HEK293 (cell line): ENCODE results near the gene PTH2.
A peak's percentile ranks its signal among the peaks of the same experiment; 100 is the strongest.

Experiments
- CTCF ChIA-PET: fragments of 350-600 bp; formaldehyde crosslinking; extraction: SDS; loops from one replicate; lab custom pipeline; 2021; ENCODE audit warnings: antibody characterized with exemption; lab: Yijun Ruan, JAX
- POLR2A ChIA-PET: fragments of 300-600 bp; formaldehyde crosslinking; extraction: SDS; loops from one replicate; lab custom pipeline; 2020; ENCODE audit warnings: antibody characterized with exemption, inconsistent platforms; lab: Yijun Ruan, JAX
- H3K27ac ChIP-seq: fragments of 200-500 bp; sonication (Bioruptor generic); 2 replicates; pipeline ENCODE4 v1.5.1; 2014; ENCODE audit warnings: low read depth, low read length, control low read depth, inconsistent platforms; ENCODE audit errors: extremely low read depth
- H3K36me3 ChIP-seq, 2 experiments: fragments of 200-500 bp in 1 of 2; sonication (Bioruptor generic) in 1 of 2; 1 replicate in 1 of 2; 2 replicates in 1 of 2; pipeline ENCODE4 v1.5.1; 2014 to 2017; ENCODE audit warnings: inconsistent platforms in 2 of 2, low read length in 2 of 2; ENCODE audit not compliant: control insufficient read depth in 2 of 2, insufficient read depth in 1 of 2
- H3K4me1 ChIP-seq: fragments of 200-500 bp; sonication (Bioruptor generic); 2 replicates; pipeline ENCODE4 v1.5.1; 2014; ENCODE audit warnings: mild to moderate bottlenecking, low read length, inconsistent platforms; ENCODE audit not compliant: control insufficient read depth, insufficient read depth
- H3K4me3 ChIP-seq: 2 replicates; pipeline ENCODE4 v1.5.1; 2011; ENCODE audit warnings: low read depth, mild to moderate bottlenecking, control low read depth, low read length, moderate library complexity
- H3K9me3 ChIP-seq: fragments of 200-500 bp; sonication (Bioruptor generic); 2 replicates; pipeline ENCODE4 v1.5.1; 2014; ENCODE audit warnings: low read depth, low read length, inconsistent platforms; ENCODE audit not compliant: control insufficient read depth, insufficient read depth
- FEZF1 ChIP-seq: fragments of 450-650 bp; formaldehyde crosslinking; IDR thresholded peaks from 2 replicates; pipeline ENCODE4 v1.5.1; 2016; ENCODE audit warnings: missing biosample characterization, missing genetic modification characterization
- KLF16 ChIP-seq: fragments of 450-650 bp; formaldehyde crosslinking; IDR thresholded peaks from 2 replicates; pipeline ENCODE4 v1.5.1; 2017; ENCODE audit warnings: missing biosample characterization, missing genetic modification characterization
- KLF9 ChIP-seq: fragments of 450-650 bp; formaldehyde crosslinking; IDR thresholded peaks from 2 replicates; pipeline ENCODE4 v1.5.1; 2016; ENCODE audit warnings: missing biosample characterization, missing genetic modification characterization, low read depth
- MZF1 ChIP-seq: fragments of 450-650 bp; formaldehyde crosslinking; IDR thresholded peaks from 2 replicates; pipeline ENCODE4 v1.5.1; 2017; ENCODE audit warnings: missing biosample characterization, missing genetic modification characterization, borderline replicate concordance
- ZBTB20 ChIP-seq: fragments of 450-650 bp; formaldehyde crosslinking; IDR thresholded peaks from 2 replicates; pipeline ENCODE4 v1.5.1; 2016; ENCODE audit warnings: missing biosample characterization, missing genetic modification characterization
- ZNF132 ChIP-seq: fragments of 450-650 bp; formaldehyde crosslinking; IDR thresholded peaks from 2 replicates; pipeline ENCODE4 v1.5.1; 2017; ENCODE audit warnings: missing biosample characterization, missing genetic modification characterization, borderline replicate concordance
- ZNF292 ChIP-seq: fragments of 450-650 bp; formaldehyde crosslinking; IDR thresholded peaks from 2 replicates; pipeline ENCODE4 v1.5.1; 2016; ENCODE audit warnings: low read depth, missing biosample characterization, missing genetic modification characterization, borderline replicate concordance
- ZNF341 ChIP-seq: fragments of 450-650 bp; formaldehyde crosslinking; IDR thresholded peaks from 2 replicates; pipeline ENCODE4; 2016; ENCODE audit warnings: low read depth, missing biosample characterization, missing genetic modification characterization
- ZNF660 ChIP-seq: fragments of 450-650 bp; IDR thresholded peaks from 2 replicates; pipeline ENCODE4 v1.5.1; 2018; ENCODE audit warnings: missing biosample characterization, mild to moderate bottlenecking, missing genetic modification characterization
- ZNF791 ChIP-seq: fragments of 450-650 bp; formaldehyde crosslinking; IDR thresholded peaks from 2 replicates; pipeline ENCODE4 v1.5.1; 2016; ENCODE audit warnings: missing biosample characterization, missing genetic modification characterization
- TF ChIP-seq, protein P1 (sequence below): fragments of 450-650 bp; formaldehyde crosslinking; conservative IDR thresholded peaks from 2 replicates; pipeline ENCODE4 v1.5.1; 2016; ENCODE audit warnings: low read depth, missing biosample characterization, missing genetic modification characterization
- TF ChIP-seq, protein P2 (sequence below): fragments of 450-650 bp; IDR thresholded peaks from 2 replicates; pipeline ENCODE4 v1.5.1; 2018; ENCODE audit warnings: missing biosample characterization, missing genetic modification characterization
- TF ChIP-seq, protein P3 (sequence below): fragments of 450-650 bp; formaldehyde crosslinking; IDR thresholded peaks from 2 replicates; pipeline ENCODE4 v1.5.1; 2016; ENCODE audit warnings: missing biosample characterization, missing genetic modification characterization
- TF ChIP-seq, protein P4 (sequence below): fragments of 450-650 bp; formaldehyde crosslinking; IDR thresholded peaks from 2 replicates; pipeline ENCODE4 v1.5.1; 2016; ENCODE audit warnings: missing biosample characterization, missing genetic modification characterization
- TF ChIP-seq, protein P5 (sequence below): fragments of 450-650 bp; formaldehyde crosslinking; IDR thresholded peaks from 2 replicates; pipeline ENCODE4 v1.5.1; 2016; ENCODE audit warnings: missing biosample characterization, missing genetic modification characterization, low read depth
- TF ChIP-seq, protein P6 (sequence below): fragments of 450-650 bp; formaldehyde crosslinking; IDR thresholded peaks from 2 replicates; pipeline ENCODE4 v1.5.1; 2017; ENCODE audit warnings: missing biosample characterization, missing genetic modification characterization
- TF ChIP-seq, protein P7 (sequence below): fragments of 450-650 bp; formaldehyde crosslinking; IDR thresholded peaks from 2 replicates; pipeline ENCODE4 v1.5.1; 2016; ENCODE audit warnings: missing biosample characterization, missing genetic modification characterization

Gene PTH2

DNA sequence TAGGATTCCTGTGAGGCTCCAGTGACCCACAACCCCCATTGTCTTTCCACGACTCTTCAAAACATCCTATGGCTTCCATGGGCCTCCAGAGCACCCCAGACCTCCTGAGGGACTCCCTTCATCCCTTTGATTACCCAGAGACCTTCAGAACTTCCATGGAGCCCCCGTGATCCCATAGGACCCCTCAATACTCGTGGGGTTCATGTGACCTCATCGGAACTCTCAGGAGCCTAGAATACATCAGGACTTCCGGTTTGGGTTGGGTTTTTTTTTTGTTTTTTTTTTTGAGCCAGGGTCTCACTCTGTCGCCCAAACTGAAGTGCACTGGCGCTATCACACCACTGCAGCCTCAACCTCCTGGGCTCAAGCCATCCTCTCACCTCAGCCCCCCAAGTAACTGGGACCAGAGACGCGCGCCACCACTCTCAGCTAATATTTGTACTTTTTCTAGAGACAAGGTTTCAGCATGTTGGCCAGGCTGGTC is 30.6 kb upstream of the PTH2 start (continued):
- TF ChIP-seq, protein P1, sequence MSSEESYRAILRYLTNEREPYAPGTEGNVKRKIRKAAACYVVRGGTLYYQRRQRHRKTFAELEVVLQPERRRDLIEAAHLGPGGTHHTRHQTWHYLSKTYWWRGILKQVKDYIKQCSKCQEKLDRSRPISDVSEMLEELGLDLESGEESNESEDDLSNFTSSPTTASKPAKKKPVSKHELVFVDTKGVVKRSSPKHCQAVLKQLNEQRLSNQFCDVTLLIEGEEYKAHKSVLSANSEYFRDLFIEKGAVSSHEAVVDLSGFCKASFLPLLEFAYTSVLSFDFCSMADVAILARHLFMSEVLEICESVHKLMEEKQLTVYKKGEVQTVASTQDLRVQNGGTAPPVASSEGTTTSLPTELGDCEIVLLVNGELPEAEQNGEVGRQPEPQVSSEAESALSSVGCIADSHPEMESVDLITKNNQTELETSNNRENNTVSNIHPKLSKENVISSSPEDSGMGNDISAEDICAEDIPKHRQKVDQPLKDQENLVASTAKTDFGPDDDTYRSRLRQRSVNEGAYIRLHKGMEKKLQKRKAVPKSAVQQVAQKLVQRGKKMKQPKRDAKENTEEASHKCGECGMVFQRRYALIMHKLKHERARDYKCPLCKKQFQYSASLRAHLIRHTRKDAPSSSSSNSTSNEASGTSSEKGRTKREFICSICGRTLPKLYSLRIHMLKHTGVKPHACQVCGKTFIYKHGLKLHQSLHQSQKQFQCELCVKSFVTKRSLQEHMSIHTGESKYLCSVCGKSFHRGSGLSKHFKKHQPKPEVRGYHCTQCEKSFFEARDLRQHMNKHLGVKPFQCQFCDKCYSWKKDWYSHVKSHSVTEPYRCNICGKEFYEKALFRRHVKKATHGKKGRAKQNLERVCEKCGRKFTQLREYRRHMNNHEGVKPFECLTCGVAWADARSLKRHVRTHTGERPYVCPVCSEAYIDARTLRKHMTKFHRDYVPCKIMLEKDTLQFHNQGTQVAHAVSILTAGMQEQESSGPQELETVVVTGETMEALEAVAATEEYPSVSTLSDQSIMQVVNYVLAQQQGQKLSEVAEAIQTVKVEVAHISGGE: no peak
- TF ChIP-seq ZBTB20 (tag by site-specific recombination): peak; percentile 9; the same call in 1 of the 2 replicates
- no peak for TF ChIP-seq ZNF132 (tag by site-specific recombination)
- TF ChIP-seq FEZF1: no peak
- TF ChIP-seq ZNF292 (tag by site-specific recombination): no peak
- TF ChIP-seq, protein P2, sequence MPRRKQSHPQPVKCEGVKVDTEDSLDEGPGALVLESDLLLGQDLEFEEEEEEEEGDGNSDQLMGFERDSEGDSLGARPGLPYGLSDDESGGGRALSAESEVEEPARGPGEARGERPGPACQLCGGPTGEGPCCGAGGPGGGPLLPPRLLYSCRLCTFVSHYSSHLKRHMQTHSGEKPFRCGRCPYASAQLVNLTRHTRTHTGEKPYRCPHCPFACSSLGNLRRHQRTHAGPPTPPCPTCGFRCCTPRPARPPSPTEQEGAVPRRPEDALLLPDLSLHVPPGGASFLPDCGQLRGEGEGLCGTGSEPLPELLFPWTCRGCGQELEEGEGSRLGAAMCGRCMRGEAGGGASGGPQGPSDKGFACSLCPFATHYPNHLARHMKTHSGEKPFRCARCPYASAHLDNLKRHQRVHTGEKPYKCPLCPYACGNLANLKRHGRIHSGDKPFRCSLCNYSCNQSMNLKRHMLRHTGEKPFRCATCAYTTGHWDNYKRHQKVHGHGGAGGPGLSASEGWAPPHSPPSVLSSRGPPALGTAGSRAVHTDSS (tag by site-specific recombination): no peak
- TF ChIP-seq, protein P3, sequence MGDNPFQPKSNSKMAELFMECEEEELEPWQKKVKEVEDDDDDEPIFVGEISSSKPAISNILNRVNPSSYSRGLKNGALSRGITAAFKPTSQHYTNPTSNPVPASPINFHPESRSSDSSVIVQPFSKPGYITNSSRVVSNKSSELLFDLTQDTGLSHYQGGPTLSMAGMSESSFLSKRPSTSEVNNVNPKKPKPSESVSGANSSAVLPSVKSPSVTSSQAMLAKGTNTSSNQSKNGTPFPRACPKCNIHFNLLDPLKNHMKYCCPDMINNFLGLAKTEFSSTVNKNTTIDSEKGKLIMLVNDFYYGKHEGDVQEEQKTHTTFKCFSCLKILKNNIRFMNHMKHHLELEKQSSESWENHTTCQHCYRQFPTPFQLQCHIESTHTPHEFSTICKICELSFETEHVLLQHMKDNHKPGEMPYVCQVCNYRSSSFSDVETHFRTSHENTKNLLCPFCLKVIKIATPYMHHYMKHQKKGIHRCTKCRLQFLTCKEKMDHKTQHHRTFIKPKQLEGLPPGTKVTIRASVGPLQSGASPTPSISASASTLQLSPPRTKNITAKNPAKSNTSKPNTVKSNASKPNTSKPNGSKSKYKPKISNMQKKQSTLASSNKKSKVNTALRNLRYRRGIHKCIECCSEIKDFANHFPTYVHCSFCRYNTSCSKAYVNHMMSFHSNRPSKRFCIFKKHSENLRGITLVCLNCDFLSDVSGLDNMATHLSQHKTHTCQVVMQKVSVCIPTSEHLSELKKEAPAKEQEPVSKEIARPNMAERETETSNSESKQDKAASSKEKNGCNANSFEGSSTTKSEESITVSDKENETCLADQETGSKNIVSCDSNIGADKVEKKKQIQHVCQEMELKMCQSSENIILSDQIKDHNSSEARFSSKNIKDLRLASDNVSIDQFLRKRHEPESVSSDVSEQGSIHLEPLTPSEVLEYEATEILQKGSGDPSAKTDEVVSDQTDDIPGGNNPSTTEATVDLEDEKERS (tag by site-specific recombination): no peak
- TF ChIP-seq ZNF341 (tag by site-specific recombination): no peak

DNA sequence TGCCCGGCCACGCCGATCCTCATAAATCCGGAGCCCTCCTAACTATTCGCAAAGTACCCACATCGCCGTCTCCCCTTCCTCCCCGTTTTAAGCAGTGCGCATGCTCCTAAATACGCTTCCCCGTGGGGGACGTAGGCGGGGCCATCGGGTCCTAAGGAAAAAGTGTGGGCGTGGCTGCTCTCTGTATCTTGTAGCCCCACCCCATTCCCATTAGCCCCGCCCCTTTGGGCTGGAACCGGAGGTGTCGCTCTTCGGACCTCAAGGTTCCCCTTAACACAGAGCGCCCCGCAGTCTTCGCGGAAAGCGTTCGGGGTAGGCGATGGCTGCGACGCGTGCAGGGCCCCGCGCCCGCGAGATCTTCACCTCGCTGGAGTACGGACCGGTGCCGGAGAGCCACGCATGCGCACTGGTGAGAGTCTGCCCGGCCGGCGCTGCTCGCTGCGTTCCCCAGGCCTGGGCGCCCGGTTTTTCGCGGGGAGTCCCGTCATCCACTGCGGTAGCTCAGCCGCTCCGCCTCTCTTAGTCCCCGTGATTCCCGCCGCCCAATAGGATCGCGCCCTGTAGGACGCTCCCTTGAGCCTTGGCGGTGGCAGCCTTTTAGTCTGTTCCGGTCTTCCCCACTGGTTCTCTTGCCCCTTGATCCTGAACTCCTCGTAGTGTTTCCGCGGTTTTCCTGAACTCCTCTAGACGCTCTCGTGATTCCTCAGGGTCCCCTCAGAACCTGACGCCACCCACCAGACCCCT is 29.9 kb upstream of the PTH2 start, which contains the start of gene ALDH16A1:
Gene ALDH16A1, plus strand, starts transcription at position 213 of the 744 bp plus-strand sequence. Its CDS starts 107 bp downstream, at position 320.
- Histone ChIP-seq H3K27ac (peak within 1 kb of the TSS; percentile 90), H3K36me3 (peaks cover 28% of the 10 kb centered on the region in 2 experiments), H3K4me1 (0 out of 2 replicates have a peak, but pooled peaks cover 6% of the 10 kb centered on the region), H3K4me3 (peak within 1 kb of the TSS; percentile 68), H3K9me3 (no peaks in the 10 kb centered on the region)
- POLR2A ChIA-PET: interaction anchor here (0.6 to 3.0 kb wide), 40 partner anchors 11 to 834 kb away, joined by 3 to 28 read pairs (median 4); partner anchors contain the start of genes AP2A1, DKKL1, FCGRT and FLT3LG
- CTCF ChIA-PET: interaction anchor here (0.5 to 2.5 kb wide), 7 partner anchors 17 to 344 kb away, joined by 3 to 15 read pairs (median 5); partner anchors contain the start of gene FLT3LG
- TF ChIP-seq, protein P4, sequence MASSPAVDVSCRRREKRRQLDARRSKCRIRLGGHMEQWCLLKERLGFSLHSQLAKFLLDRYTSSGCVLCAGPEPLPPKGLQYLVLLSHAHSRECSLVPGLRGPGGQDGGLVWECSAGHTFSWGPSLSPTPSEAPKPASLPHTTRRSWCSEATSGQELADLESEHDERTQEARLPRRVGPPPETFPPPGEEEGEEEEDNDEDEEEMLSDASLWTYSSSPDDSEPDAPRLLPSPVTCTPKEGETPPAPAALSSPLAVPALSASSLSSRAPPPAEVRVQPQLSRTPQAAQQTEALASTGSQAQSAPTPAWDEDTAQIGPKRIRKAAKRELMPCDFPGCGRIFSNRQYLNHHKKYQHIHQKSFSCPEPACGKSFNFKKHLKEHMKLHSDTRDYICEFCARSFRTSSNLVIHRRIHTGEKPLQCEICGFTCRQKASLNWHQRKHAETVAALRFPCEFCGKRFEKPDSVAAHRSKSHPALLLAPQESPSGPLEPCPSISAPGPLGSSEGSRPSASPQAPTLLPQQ: peak; percentile 56
- TF ChIP-seq ZNF660 (tag by site-specific recombination): peak; percentile 21; the same call in 1 of the 2 replicates
- no peak for TF ChIP-seq MZF1
- peak; percentile 11; the same call in 1 of the 2 replicates for TF ChIP-seq KLF16
- TF ChIP-seq, protein P5, sequence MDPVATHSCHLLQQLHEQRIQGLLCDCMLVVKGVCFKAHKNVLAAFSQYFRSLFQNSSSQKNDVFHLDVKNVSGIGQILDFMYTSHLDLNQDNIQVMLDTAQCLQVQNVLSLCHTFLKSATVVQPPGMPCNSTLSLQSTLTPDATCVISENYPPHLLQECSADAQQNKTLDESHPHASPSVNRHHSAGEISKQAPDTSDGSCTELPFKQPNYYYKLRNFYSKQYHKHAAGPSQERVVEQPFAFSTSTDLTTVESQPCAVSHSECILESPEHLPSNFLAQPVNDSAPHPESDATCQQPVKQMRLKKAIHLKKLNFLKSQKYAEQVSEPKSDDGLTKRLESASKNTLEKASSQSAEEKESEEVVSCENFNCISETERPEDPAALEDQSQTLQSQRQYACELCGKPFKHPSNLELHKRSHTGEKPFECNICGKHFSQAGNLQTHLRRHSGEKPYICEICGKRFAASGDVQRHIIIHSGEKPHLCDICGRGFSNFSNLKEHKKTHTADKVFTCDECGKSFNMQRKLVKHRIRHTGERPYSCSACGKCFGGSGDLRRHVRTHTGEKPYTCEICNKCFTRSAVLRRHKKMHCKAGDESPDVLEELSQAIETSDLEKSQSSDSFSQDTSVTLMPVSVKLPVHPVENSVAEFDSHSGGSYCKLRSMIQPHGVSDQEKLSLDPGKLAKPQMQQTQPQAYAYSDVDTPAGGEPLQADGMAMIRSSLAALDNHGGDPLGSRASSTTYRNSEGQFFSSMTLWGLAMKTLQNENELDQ: no peak
- peak; percentile 94 for TF ChIP-seq KLF9
- no peak for TF ChIP-seq ZNF791 (tag by site-specific recombination)
- TF ChIP-seq, protein P6, sequence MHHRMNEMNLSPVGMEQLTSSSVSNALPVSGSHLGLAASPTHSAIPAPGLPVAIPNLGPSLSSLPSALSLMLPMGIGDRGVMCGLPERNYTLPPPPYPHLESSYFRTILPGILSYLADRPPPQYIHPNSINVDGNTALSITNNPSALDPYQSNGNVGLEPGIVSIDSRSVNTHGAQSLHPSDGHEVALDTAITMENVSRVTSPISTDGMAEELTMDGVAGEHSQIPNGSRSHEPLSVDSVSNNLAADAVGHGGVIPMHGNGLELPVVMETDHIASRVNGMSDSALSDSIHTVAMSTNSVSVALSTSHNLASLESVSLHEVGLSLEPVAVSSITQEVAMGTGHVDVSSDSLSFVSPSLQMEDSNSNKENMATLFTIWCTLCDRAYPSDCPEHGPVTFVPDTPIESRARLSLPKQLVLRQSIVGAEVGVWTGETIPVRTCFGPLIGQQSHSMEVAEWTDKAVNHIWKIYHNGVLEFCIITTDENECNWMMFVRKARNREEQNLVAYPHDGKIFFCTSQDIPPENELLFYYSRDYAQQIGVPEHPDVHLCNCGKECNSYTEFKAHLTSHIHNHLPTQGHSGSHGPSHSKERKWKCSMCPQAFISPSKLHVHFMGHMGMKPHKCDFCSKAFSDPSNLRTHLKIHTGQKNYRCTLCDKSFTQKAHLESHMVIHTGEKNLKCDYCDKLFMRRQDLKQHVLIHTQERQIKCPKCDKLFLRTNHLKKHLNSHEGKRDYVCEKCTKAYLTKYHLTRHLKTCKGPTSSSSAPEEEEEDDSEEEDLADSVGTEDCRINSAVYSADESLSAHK: 0 out of 2 replicates have a peak, but pooled peaks have one; percentile 7
- TF ChIP-seq, protein P7, sequence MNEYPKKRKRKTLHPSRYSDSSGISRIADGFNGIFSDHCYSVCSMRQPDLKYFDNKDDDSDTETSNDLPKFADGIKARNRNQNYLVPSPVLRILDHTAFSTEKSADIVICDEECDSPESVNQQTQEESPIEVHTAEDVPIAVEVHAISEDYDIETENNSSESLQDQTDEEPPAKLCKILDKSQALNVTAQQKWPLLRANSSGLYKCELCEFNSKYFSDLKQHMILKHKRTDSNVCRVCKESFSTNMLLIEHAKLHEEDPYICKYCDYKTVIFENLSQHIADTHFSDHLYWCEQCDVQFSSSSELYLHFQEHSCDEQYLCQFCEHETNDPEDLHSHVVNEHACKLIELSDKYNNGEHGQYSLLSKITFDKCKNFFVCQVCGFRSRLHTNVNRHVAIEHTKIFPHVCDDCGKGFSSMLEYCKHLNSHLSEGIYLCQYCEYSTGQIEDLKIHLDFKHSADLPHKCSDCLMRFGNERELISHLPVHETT: 0 out of 2 replicates have a peak, but pooled peaks have one; percentile 5
